H1 (cell line): ENCODE results near the gene SCOC. TPM values are rescaled to one million over a fixed set of nuclear protein-coding genes. Genes with fewer than 3 reads are reported as not detected.

Experiments used
- BACH1 ChIP-seq: IDR thresholded peaks from 2 replicates; pipeline ENCODE4 v1.6.1; 2012; ENCODE audit warnings: low read length, improper control_type of control experiment
- CEBPB ChIP-seq: IDR thresholded peaks from 2 replicates; pipeline ENCODE4 v1.6.1; 2012; ENCODE audit warnings: low read depth, low read length
- EGR1 ChIP-seq: IDR thresholded peaks from 2 replicates; pipeline ENCODE4 v1.6.1; 2011; ENCODE audit warnings: low read depth, low read length, borderline replicate concordance
- GABPA ChIP-seq: IDR thresholded peaks from 2 replicates; pipeline ENCODE4 v1.6.1; 2011; ENCODE audit warnings: mild to moderate bottlenecking, low read length, moderate library complexity, borderline replicate concordance; ENCODE audit not compliant: insufficient read depth
- HDAC2 ChIP-seq, 2 experiments: fragments of 300-600 bp in 1 of 2; sonication (generic) in 1 of 2; IDR thresholded peaks; 2 replicates each; pipeline ENCODE4 v1.6.1; 2011 to 2012; ENCODE audit warnings: low read depth in 2 of 2, low read length in 2 of 2, mild to moderate bottlenecking in 2 of 2, moderate library complexity in 2 of 2, borderline replicate concordance in 1 of 2, inconsistent platforms in 1 of 2
- JUN ChIP-seq: IDR thresholded peaks from 2 replicates; pipeline ENCODE4 v1.6.1; 2011; ENCODE audit warnings: low read depth, mild to moderate bottlenecking, improper control_type of control experiment, low read length
- KDM1A ChIP-seq: fragments of 200-600, 300-600 bp; sonication (generic); IDR thresholded peaks from 2 replicates; pipeline ENCODE4 v1.7.1; 2016; ENCODE audit warnings: mild to moderate bottlenecking, low read length, borderline replicate concordance
- PHF8 ChIP-seq: fragments of 200-600 bp; sonication (generic); conservative IDR thresholded peaks from 2 replicates; pipeline ENCODE4 v1.7.1; 2012; ENCODE audit warnings: low read depth, mild to moderate bottlenecking, inconsistent platforms, low read length, moderate library complexity
- POU5F1 ChIP-seq: IDR thresholded peaks from 2 replicates; pipeline ENCODE4 v1.6.1; 2011; ENCODE audit warnings: low read depth, mild to moderate bottlenecking, low read length, moderate library complexity
- RAD21 ChIP-seq, 2 experiments: IDR thresholded peaks in 1 of 2; conservative IDR thresholded peaks in 1 of 2; 2 replicates each; pipeline ENCODE4 v1.6.1; 2011; ENCODE audit warnings: low read depth in 2 of 2, low read length in 2 of 2, improper control_type of control experiment in 1 of 2, inconsistent platforms in 1 of 2, mild to moderate bottlenecking in 1 of 2, moderate library complexity in 1 of 2
- SP4 ChIP-seq: IDR thresholded peaks from 2 replicates; pipeline ENCODE4 v1.6.1; 2012; ENCODE audit warnings: low read length, inconsistent platforms
- SUZ12 ChIP-seq: fragments of 200-600 bp; sonication (generic); IDR thresholded peaks from 2 replicates; pipeline ENCODE4 v1.6.1; 2012; ENCODE audit warnings: mild to moderate bottlenecking, inconsistent platforms, low read length, moderate library complexity, mixed read lengths
- TBP ChIP-seq: IDR thresholded peaks from 2 replicates; pipeline ENCODE4 v1.6.1; 2011; ENCODE audit warnings: low read depth, low read length, improper control_type of control experiment
- YY1 ChIP-seq: IDR thresholded peaks from 2 replicates; pipeline ENCODE4 v1.6.1; 2011; ENCODE audit warnings: low read depth, mild to moderate bottlenecking, low read length
- polyA plus RNA-seq, 7 experiments: library from polyadenylated mRNA; depleted of rRNA in 3 of 7; stranded (reverse) in 5 of 7; unstranded in 2 of 7; fragments of >200 nt in 5 of 7; fragments of 200-250 nt in 2 of 7; gene quantifications; 1 replicate in 5 of 7; 2 replicates in 1 of 7; 4 replicates in 1 of 7; pipeline versions ENCODE4 v1.2.1 to v1.2.3, GENCODE V29; 2011 to 2013; ENCODE audit warnings: missing spikeins in 2 of 7, mixed read lengths in 2 of 7
- total RNA-seq: library from RNA; stranded (reverse); fragmentation: NEBNext Ultra II Directional; extraction: Animal tissue kit (Norgen Biotek cat#: 25700); gene quantifications from 2 replicates; pipeline ENCODE4 v1.2.1, GENCODE V29; 2021
- TF ChIP-seq, protein P1 (sequence below): IDR thresholded peaks from 2 replicates; pipeline ENCODE4 v1.6.1; 2011; ENCODE audit warnings: low read depth, mild to moderate bottlenecking, low read length; ENCODE audit not compliant: insufficient read depth
- TF ChIP-seq, protein P2 (sequence below): IDR thresholded peaks from 2 replicates; pipeline ENCODE4 v1.6.1; 2011; ENCODE audit warnings: low read length, improper control_type of control experiment
- TF ChIP-seq, protein P3 (sequence below), 3 experiments: IDR thresholded peaks; 1 replicate in 2 of 3; 2 replicates in 1 of 3; pipeline versions ENCODE4 v1.5.1 to v1.6.1; 2011; ENCODE audit warnings: low read length in 3 of 3, mild to moderate bottlenecking in 3 of 3, inconsistent platforms in 2 of 3, low read depth in 1 of 3, moderate library complexity in 1 of 3; ENCODE audit not compliant: insufficient read depth in 1 of 3; ENCODE audit errors: control extremely low read depth in 1 of 3

Gene SCOC
- total and polyA plus RNA-seq, 2 of the 8 experiments (the other 6 are each of a cell fraction or from before 2014, with no cell fraction given): 12.1 to 33.4 TPM

DNA sequence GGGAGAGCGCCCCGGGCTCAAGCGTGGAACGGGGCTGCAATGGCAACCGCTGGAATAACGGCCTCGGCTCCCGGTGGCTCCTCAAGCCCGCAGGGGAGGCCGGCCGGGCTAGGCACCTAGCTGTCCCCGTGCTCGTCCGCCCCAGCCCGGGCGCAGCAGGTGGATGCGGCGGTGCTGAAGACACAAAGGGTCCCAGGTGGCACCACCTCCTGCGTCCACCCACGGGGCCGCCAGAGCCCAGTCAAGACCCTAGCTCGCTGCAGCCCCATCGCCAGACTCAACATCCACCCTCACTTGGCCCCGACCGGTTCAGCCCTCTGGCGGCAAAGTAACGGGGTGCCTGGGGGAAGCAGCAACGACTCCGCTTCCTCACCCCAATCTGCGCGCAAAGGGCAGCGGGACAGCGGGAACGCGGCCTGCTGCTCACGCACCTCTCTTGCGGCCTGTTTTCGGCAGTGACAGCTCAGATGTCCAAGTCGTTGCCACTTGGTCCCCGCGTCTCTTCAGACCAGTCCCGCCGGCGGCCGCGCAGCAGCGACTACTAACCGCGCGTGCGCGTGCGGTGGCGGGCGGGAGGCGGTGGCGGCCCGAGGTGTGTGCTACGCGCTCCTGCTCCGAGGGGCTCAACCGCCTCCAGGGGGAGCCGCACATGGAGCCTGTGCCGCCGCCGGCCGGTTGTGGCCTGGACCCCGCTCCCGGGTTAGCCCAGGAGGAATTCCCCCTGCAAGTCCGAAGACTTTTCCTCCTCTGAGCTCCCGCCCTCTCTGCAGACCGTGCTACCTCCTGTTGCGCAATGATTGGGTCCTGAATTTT, 53.9 kb downstream of the SCOC start, which contains the start of gene CLGN (continued):
- TF ChIP-seq GABPA: no peak
- TF ChIP-seq KDM1A: peak; percentile 80
- TF ChIP-seq, protein P1, sequence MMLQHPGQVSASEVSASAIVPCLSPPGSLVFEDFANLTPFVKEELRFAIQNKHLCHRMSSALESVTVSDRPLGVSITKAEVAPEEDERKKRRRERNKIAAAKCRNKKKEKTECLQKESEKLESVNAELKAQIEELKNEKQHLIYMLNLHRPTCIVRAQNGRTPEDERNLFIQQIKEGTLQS: no peak
- peak; percentile 54; the same call in 1 of the 2 replicates for TF ChIP-seq PHF8
- no peak for TF ChIP-seq EGR1
- TF ChIP-seq SUZ12: peak; percentile 57; the same call in 1 of the 2 replicates
- peak; percentile 47 for TF ChIP-seq TBP
- no peak for TF ChIP-seq POU5F1
- no peak for TF ChIP-seq JUN
- TF ChIP-seq, protein P2, sequence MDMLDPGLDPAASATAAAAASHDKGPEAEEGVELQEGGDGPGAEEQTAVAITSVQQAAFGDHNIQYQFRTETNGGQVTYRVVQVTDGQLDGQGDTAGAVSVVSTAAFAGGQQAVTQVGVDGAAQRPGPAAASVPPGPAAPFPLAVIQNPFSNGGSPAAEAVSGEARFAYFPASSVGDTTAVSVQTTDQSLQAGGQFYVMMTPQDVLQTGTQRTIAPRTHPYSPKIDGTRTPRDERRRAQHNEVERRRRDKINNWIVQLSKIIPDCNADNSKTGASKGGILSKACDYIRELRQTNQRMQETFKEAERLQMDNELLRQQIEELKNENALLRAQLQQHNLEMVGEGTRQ: no peak
- TF ChIP-seq BACH1: no peak
- TF ChIP-seq, protein P3, sequence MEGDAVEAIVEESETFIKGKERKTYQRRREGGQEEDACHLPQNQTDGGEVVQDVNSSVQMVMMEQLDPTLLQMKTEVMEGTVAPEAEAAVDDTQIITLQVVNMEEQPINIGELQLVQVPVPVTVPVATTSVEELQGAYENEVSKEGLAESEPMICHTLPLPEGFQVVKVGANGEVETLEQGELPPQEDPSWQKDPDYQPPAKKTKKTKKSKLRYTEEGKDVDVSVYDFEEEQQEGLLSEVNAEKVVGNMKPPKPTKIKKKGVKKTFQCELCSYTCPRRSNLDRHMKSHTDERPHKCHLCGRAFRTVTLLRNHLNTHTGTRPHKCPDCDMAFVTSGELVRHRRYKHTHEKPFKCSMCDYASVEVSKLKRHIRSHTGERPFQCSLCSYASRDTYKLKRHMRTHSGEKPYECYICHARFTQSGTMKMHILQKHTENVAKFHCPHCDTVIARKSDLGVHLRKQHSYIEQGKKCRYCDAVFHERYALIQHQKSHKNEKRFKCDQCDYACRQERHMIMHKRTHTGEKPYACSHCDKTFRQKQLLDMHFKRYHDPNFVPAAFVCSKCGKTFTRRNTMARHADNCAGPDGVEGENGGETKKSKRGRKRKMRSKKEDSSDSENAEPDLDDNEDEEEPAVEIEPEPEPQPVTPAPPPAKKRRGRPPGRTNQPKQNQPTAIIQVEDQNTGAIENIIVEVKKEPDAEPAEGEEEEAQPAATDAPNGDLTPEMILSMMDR (IDR thresholded peaks at IDR 0.05; ENCODE audit: control extremely low read depth in 1 of 3, insufficient read depth in 1 of 3, low read depth in 1 of 3, low read length in 3 of 3): peak; percentile 48 to 65 (median 64)
- peak; percentile 33 to 50; a peak in 3 of 4 replicates for TF ChIP-seq RAD21 (IDR thresholded peaks at IDR 0.05 in 1 of 2, conservative IDR thresholded peaks at IDR 0.05 in 1 of 2; ENCODE audit: low read depth in 2 of 2, low read length in 2 of 2)
- peak; percentile 6 to 96; a peak in 2 of 4 replicates for TF ChIP-seq HDAC2 (IDR thresholded peaks at IDR 0.05; ENCODE audit: borderline replicate concordance in 1 of 2, low read depth in 2 of 2, low read length in 2 of 2)
- no peak for TF ChIP-seq YY1
- peak; percentile 99 for TF ChIP-seq CEBPB
- TF ChIP-seq SP4: no peak
- TF ChIP-seq, all 59 proteins: peak for 18
